NCI-H187 treated with DMSO at 0.1 percent for 48 hours (cell line): Measurements from ENCODE around the gene AHI1.

Experiments used
- DNase-seq: peaks from one replicate; lab custom pipeline; 2025; lab: John Stamatoyannopoulos, UW

The AHI1 gene

GRCh38 chr6:135325624-135326424, 171.7 kb downstream of the AHI1 start:
- no peak for DNase-seq

- no peak for DNase-seq
Measured at GRCh38 chr6:135324531-135324930, 173.0 kb downstream of the AHI1 start.

GRCh38 chr6:135323979-135324378, 173.6 kb downstream of the AHI1 start:
- no peak for DNase-seq

- no peak for DNase-seq
Measured at GRCh38 chr6:135323202-135323668, 174.3 kb downstream of the AHI1 start.

GRCh38 chr6:135322427-135323201, 174.9 kb downstream of the AHI1 start:
- no peak for DNase-seq

GRCh38 chr6:135320721-135321621, 176.6 kb downstream of the AHI1 start:
- DNase-seq: no peak

- DNase-seq: no peak
Measured at GRCh38 chr6:135319819-135320218, 177.7 kb downstream of the AHI1 start.

- no peak for DNase-seq
Measured at GRCh38 chr6:135318738-135319469, 178.6 kb downstream of the AHI1 start.

GRCh38 chr6:135314543-135314942, 183.0 kb downstream of the AHI1 start:
- DNase-seq: no peak

- DNase-seq: peak; percentile 73
Measured at GRCh38 chr6:135311446-135312200, 185.9 kb downstream of the AHI1 start.

- no peak for DNase-seq
Measured at GRCh38 chr6:135310291-135310690, 187.2 kb downstream of the AHI1 start.

GRCh38 chr6:135306740-135307420, 190.7 kb downstream of the AHI1 start:
- no peak for DNase-seq

- no peak for DNase-seq
Measured at GRCh38 chr6:135306166-135306565, 191.4 kb downstream of the AHI1 start.

GRCh38 chr6:135305684-135306083, 191.9 kb downstream of the AHI1 start:
- no peak for DNase-seq

GRCh38 chr6:135304883-135305282, 192.7 kb downstream of the AHI1 start:
- no peak for DNase-seq

- DNase-seq: no peak
Measured at GRCh38 chr6:135301304-135301703, 196.2 kb downstream of the AHI1 start.

GRCh38 chr6:135300576-135300975, 197.0 kb downstream of the AHI1 start:
- DNase-seq: no peak

GRCh38 chr6:135299256-135299655, 198.3 kb downstream of the AHI1 start:
- DNase-seq: no peak

- DNase-seq: no peak
Measured at GRCh38 chr6:135298455-135298854, 199.1 kb downstream of the AHI1 start.

- DNase-seq: no peak
Measured at GRCh38 chr6:135296715-135297114, 200.8 kb downstream of the AHI1 start.
